ENCODE results near the gene DNLZ. TPM values are rescaled to one million over a fixed set of nuclear protein-coding genes. Genes with fewer than 3 reads are reported as not detected.

The DNLZ gene
- total and polyA plus RNA-seq, 8 donors = 10.1 to 26.8 (median 15.1) TPM

DNA sequence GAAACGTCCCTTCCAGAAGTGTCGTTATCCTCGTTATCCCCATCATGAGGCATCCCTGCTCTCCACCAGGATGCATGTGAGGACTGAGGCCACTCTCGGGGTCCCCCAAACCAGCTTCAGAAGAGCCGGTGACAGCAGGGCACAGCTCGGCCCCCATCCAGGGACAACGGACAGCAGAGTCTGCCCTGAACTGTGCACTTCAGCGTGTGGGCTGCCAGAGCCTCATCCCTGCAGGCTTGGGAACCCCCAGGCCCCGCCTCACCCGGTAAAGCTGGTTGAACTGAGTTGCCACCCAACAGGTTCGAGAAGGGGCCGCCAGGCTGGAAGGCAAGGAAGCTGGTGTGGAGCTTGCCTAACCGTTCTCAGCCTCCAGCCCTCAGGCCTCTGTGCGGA, 10.6 kb upstream of the DNLZ start:
- H3K9me3 ChIP-seq = no peaks in the 10 kb centered on the region
- no peaks in the 10 kb centered on the region for H3K27me3 ChIP-seq
- FAIRE-seq = no peak
- H3K4me3 ChIP-seq = no peak overlapping the region
- TF ChIP-seq, protein P1, sequence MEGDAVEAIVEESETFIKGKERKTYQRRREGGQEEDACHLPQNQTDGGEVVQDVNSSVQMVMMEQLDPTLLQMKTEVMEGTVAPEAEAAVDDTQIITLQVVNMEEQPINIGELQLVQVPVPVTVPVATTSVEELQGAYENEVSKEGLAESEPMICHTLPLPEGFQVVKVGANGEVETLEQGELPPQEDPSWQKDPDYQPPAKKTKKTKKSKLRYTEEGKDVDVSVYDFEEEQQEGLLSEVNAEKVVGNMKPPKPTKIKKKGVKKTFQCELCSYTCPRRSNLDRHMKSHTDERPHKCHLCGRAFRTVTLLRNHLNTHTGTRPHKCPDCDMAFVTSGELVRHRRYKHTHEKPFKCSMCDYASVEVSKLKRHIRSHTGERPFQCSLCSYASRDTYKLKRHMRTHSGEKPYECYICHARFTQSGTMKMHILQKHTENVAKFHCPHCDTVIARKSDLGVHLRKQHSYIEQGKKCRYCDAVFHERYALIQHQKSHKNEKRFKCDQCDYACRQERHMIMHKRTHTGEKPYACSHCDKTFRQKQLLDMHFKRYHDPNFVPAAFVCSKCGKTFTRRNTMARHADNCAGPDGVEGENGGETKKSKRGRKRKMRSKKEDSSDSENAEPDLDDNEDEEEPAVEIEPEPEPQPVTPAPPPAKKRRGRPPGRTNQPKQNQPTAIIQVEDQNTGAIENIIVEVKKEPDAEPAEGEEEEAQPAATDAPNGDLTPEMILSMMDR (IDR thresholded peaks at IDR 0.05) = no peak
- no peak overlapping the region for H3K27ac ChIP-seq
- ATAC-seq = no peak
- peaks cover 0 to 10% (median 4%) of the 10 kb centered on the region in 3 donors for H3K4me1 ChIP-seq
- WGBS, 2 donors = 87 to 94% methylated on average over 14 of the region's 14 CpGs
- H3K36me3 ChIP-seq = peaks cover 0 to 1% (median 0%) of the 10 kb centered on the region in 3 donors
- intact Hi-C loops (cut with DNase I) = no loop called here
- DNase-seq = no peak

DNA sequence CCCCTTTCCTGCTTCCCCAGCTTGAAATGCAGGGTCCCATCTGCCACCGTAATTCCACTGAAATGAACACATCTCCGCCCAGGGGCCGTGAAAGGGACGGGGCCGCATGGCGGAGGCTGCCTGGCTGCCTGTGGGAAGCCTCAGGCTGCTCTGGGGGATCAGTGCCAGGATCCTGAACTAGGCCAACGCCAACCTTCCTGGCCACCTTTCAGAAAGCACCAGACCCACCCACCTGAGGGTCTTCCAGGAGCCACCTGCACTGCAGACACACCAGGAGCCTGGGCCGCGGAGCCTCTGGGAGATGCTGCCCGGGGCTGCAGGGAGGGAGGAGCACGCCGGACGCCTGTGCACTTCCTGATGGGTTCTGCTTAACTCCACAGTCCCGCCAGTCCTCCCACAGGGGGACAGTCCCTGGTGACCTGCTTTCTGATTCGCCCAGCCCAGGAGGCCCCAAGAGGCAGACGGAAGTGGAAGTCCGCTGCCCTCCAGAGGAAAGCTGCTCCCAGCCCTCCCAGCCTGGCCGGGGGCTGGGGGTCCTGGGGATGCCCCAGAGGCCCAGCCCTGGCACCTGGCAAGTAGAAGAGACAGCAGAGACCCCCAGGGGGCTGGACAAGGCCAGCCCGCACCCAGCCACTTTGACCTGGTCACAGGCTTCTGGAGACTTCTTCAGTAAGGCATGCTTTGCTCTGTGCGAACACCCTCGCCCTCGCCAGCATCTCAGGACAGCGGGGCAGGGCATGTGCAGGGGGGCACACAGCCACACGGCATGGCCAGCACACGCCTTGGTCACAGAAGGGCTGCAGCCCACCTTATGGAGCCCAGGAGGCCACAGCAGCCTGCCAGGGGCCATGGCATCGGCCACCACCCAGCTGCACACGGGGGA, 10.0 kb upstream of the DNLZ start, which contains the start of gene CARD9:
CARD9 (minus strand) TSS at position 370 of the 883 bp plus-strand sequence. CDS start 1,591 bp downstream, outside the sequence.
- WGBS, 2 donors = 67 to 74% methylated on average over 27 of the region's 27 CpGs
- peaks cover 0 to 10% (median 4%) of the 10 kb centered on the region in 3 donors for H3K4me1 ChIP-seq
- ATAC-seq (peak in 3 of 4 donors; percentile 39 to 68 (median 54)), FAIRE-seq (no peak), DNase-seq (peak in 1 of 6 donors; percentile 46)
- no peaks in the 10 kb centered on the region for H3K27me3 ChIP-seq
- H3K4me3 ChIP-seq = peak within 1 kb of the TSS in 1 of 4 donors; percentile 29
- intact Hi-C loops (cut with DNase I) = no loop called here
- no peaks in the 10 kb centered on the region for H3K9me3 ChIP-seq
- TF ChIP-seq, protein P1 (IDR thresholded peaks at IDR 0.05) = no peak
- H3K27ac ChIP-seq = peak within 1 kb of the TSS in 2 of 4 donors; percentile 5 to 39
- H3K36me3 ChIP-seq = no peaks in the 10 kb centered on the region

DNA sequence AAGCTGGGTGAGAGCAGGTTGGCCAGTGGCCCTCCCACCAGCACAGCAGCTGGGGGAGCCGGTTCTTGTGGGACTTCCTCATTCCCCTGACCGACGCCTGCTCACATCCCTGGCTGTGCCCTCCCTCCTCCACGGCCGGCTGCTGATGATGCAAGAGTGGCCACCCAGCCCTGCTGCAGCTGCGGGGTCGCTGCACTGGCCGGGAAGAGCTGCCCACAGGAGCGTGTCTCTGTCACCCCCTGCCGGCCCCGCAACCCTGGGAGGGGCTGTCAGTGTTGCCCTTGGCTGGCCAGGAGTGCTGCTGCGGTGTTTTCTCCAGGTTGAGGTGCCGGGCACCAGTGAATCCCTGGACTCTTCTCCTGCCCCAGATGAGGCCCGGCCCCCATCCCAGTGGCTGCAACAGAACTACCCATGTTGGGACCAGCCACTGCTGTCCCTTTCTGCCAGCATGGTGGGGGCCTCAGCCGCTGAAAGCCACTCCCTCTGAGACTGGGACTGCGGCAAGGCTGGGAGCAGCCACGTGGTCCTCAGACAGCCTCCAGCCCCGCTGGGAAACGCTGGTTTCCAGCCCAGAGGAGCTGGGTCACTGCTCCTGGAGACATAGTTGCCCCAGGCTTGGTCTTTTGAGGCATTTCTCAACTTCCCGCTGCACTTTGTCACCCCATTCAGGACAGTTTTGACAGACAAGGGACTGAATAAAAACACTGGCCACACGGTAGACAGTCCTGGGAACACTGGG, 9.2 kb upstream of the DNLZ start:
- H3K27me3 ChIP-seq = no peaks in the 10 kb centered on the region
- no peaks in the 10 kb centered on the region for H3K9me3 ChIP-seq
- ATAC-seq = peak; percentile 44 to 83 (median 70)
- whole genome bisulfite sequencing, 2 donors = 51 to 57% methylated on average over 20 to 21 of the region's 21 CpGs
- H3K27ac ChIP-seq = peak overlapping the region in 2 of 4 donors; percentile 37 to 39
- FAIRE-seq = no peak
- intact Hi-C loops (cut with DNase I) = no loop called here
- peaks cover 0 to 10% (median 4%) of the 10 kb centered on the region in 3 donors for H3K4me1 ChIP-seq
- peak in 4 of 6 donors; percentile 52 to 64 (median 58) for DNase-seq
- TF ChIP-seq, protein P1 (IDR thresholded peaks at IDR 0.05) = no peak
- H3K4me3 ChIP-seq = peak overlapping the region in 1 of 4 donors; percentile 29
- H3K36me3 ChIP-seq = no peaks in the 10 kb centered on the region

DNA sequence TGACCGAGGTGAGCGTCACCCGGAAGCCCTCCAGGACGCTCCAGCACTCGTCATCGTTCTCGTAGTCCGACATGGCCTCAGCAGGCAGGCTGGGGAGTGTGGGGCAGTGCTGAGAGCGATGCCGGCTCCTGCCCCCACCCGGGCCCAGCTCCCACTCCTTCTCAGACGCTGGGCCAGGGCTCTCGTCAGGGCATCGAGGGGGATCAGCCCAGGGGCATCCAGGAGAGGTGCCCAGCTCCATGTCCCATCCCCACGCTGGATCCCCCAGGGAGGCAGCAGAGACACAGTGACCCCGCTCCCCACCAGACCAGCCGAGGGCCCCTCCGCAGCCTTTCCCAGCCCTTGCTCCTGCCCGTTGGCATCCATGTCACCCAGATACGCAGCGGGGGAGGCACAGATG, 8.5 kb upstream of the DNLZ start:
- H3K4me3 ChIP-seq = no peak overlapping the region
- peak overlapping the region in 2 of 4 donors; percentile 37 to 39 for H3K27ac ChIP-seq
- H3K9me3 ChIP-seq = no peaks in the 10 kb centered on the region
- 91 to 96% methylated on average over 21 of the region's 21 CpGs for WGBS, 2 donors
- H3K36me3 ChIP-seq = no peaks in the 10 kb centered on the region
- peak in 1 of 6 donors; percentile 40 for DNase-seq
- H3K4me1 ChIP-seq = peaks cover 0 to 10% (median 4%) of the 10 kb centered on the region in 3 donors
- TF ChIP-seq, protein P1 (IDR thresholded peaks at IDR 0.05) = no peak
- intact Hi-C loops (cut with DNase I) = no loop called here
- H3K27me3 ChIP-seq = no peaks in the 10 kb centered on the region
- ATAC-seq = no peak
- no peak for FAIRE-seq

Data from pancreas (tissue), 10 donors.